HepG2 (cell line): ENCODE data around the gene RASSF4. TPM values are rescaled to one million over a fixed set of nuclear protein-coding genes. Genes with fewer than 3 reads are reported as not detected.

ENCODE experiments used
- ATAC-seq: fragments of 200-7000 bp; cut with Tn5 transposase; 3 replicates; pipeline ENCODE4 v1.9.1; 2020; ENCODE audit warnings: mild to moderate bottlenecking, moderate library complexity
- BruUV-seq: library from RNA; stranded (reverse); fragments of 400-500 nt; replicated peaks from 2 replicates; lab custom pipeline; 2021; lab: Mats Ljungman, UMichigan
- CTCF ChIA-PET: fragments of 300-600 bp; formaldehyde crosslinking; extraction: SDS; loops from one replicate; lab custom pipeline; 2021; ENCODE audit warnings: low total read pairs, inconsistent platforms, low intra/inter-chr PET ratio; lab: Yijun Ruan, JAX
- POLR2A ChIA-PET: fragments of 350-600 bp; sonication (Branson Sonifier 250); formaldehyde crosslinking; loops from one replicate; lab custom pipeline; 2020; ENCODE audit warnings: antibody characterized with exemption, inconsistent platforms; lab: Yijun Ruan, JAX
- DNase-seq: peaks from one replicate; pipeline ENCODE4 v3.0.0-alpha.2; 2015; ENCODE audit warnings: low spot score
- FAIRE-seq: peaks from 3 replicates; lab custom pipeline; 2011; peaks lifted over from hg19 to GRCh38; lab: Jason Lieb, UNC
- H2AFZ ChIP-seq: one replicate; pipeline ENCODE4 v1.6.1; 2011; ENCODE audit warnings: low read length, inconsistent platforms
- H3K27ac ChIP-seq: fragments of 300-600 bp; 3 replicates; pipeline ENCODE4 v1.8.0; 2011; ENCODE audit warnings: mixed run types, mild to moderate bottlenecking, mixed read lengths, low read length, inconsistent platforms; ENCODE audit not compliant: insufficient read depth; ENCODE audit errors: extremely low read length
- H3K27me3 ChIP-seq, 2 experiments: fragments of 200-600 bp in 1 of 2; 2 replicates in 1 of 2; 3 replicates in 1 of 2; pipeline versions ENCODE4 v1.6.0 to v1.8.0; 2011; ENCODE audit warnings: low read length in 2 of 2, mild to moderate bottlenecking in 2 of 2, moderate library complexity in 2 of 2, inconsistent platforms in 1 of 2; ENCODE audit not compliant: insufficient read depth in 2 of 2, control insufficient read depth in 1 of 2
- H3K36me3 ChIP-seq, 2 experiments: fragments of 200-600 bp in 1 of 2; replicated peaks in 1 of 2; 2 replicates in 1 of 2; 3 replicates in 1 of 2; pipeline versions ENCODE4 v1.5.1 to v1.8.0; 2011; ENCODE audit warnings: low read length in 2 of 2, inconsistent platforms in 1 of 2; ENCODE audit not compliant: insufficient read depth in 2 of 2, control insufficient read depth in 1 of 2
- H3K4me1 ChIP-seq: 2 replicates; pipeline ENCODE4 v1.5.1; 2012; ENCODE audit warnings: low read length, inconsistent platforms; ENCODE audit not compliant: insufficient read depth
- H3K4me2 ChIP-seq: 2 replicates; pipeline ENCODE4 v1.6.0; 2011; ENCODE audit warnings: low read depth, low read length, inconsistent platforms
- H3K4me3 ChIP-seq, 3 experiments: fragments of 200-600 bp in 1 of 3; sonication (generic), shearing (Covaris generic) in 1 of 3; replicated peaks in 1 of 3; 2 replicates each; pipeline ENCODE4 v1.5.1; 2011 to 2016; ENCODE audit warnings: low read length in 3 of 3, inconsistent platforms in 2 of 3, low read depth in 2 of 3, mild to moderate bottlenecking in 2 of 3, control low read depth in 1 of 3, mixed read lengths in 1 of 3; ENCODE audit not compliant: insufficient read depth in 1 of 3
- H3K79me2 ChIP-seq: one replicate; pipeline ENCODE4 v1.6.1; 2011; ENCODE audit warnings: low read length, inconsistent platforms; ENCODE audit not compliant: insufficient read depth
- H3K9ac ChIP-seq: 2 replicates; pipeline ENCODE4 v1.6.0; 2011; ENCODE audit warnings: mild to moderate bottlenecking, low read depth, low read length, inconsistent platforms; ENCODE audit not compliant: insufficient read depth
- H3K9me3 ChIP-seq: 2 replicates; pipeline ENCODE4 v1.5.1; 2012; ENCODE audit warnings: mild to moderate bottlenecking, low read length
- H4K20me1 ChIP-seq: 2 replicates; pipeline ENCODE4 v1.6.0; 2011; ENCODE audit warnings: inconsistent platforms, mild to moderate bottlenecking, low read length, moderate library complexity; ENCODE audit not compliant: insufficient read depth
- DBP ChIP-seq: sonication (generic); formaldehyde crosslinking; IDR thresholded peaks from 2 replicates; pipeline ENCODE4 v1.4.0; 2020; ENCODE audit warnings: missing genetic modification reagents; ENCODE audit errors: not compliant biosample characterization
- EZH2 ChIP-seq: conservative IDR thresholded peaks from 2 replicates; pipeline ENCODE4 v1.6.1; 2012; ENCODE audit warnings: mild to moderate bottlenecking, low read depth, low read length, moderate library complexity
- FOXJ3 ChIP-seq: sonication (generic); formaldehyde crosslinking; IDR thresholded peaks from 2 replicates; pipeline ENCODE4 v1.4.0; 2020; ENCODE audit warnings: missing genetic modification reagents, mild to moderate bottlenecking, borderline replicate concordance
- GPBP1L1 ChIP-seq: sonication (generic); formaldehyde crosslinking; IDR thresholded peaks from 2 replicates; pipeline ENCODE4 v1.5.0; 2020; ENCODE audit warnings: mild to moderate bottlenecking, missing genetic modification reagents
- HMGA1 ChIP-seq: sonication (generic); formaldehyde crosslinking; conservative IDR thresholded peaks from 2 replicates; pipeline ENCODE4 v1.4.0; 2020; ENCODE audit warnings: missing genetic modification reagents
- NCOA1 ChIP-seq: sonication (generic); formaldehyde crosslinking; IDR thresholded peaks from 2 replicates; pipeline ENCODE4 v1.9.0; 2021; ENCODE audit warnings: missing genetic modification reagents
- PLSCR1 ChIP-seq: sonication (generic); formaldehyde crosslinking; IDR thresholded peaks from 2 replicates; pipeline ENCODE4 v1.5.0; 2020; ENCODE audit warnings: missing genetic modification reagents, mild to moderate bottlenecking, borderline replicate concordance
- THAP8 ChIP-seq: sonication (generic); formaldehyde crosslinking; IDR thresholded peaks from 2 replicates; pipeline ENCODE4 v1.5.1; 2020; ENCODE audit warnings: missing genetic modification reagents, mild to moderate bottlenecking, borderline replicate concordance
- THAP9 ChIP-seq: sonication (generic); formaldehyde crosslinking; IDR thresholded peaks from 2 replicates; pipeline ENCODE4; 2020; ENCODE audit warnings: missing genetic modification reagents, mild to moderate bottlenecking, borderline replicate concordance
- ZFYVE20 ChIP-seq: sonication (generic); formaldehyde crosslinking; IDR thresholded peaks from 2 replicates; pipeline ENCODE4 v1.8.0; 2023; ENCODE audit warnings: low read depth, mild to moderate bottlenecking, moderate library complexity, missing genetic modification reagents, borderline replicate concordance
- ZNF335 ChIP-seq: sonication (generic); formaldehyde crosslinking; IDR thresholded peaks from 2 replicates; pipeline ENCODE4 v1.4.0; 2020; ENCODE audit warnings: missing genetic modification reagents
- in situ Hi-C: cut with HindIII; loops from 2 replicates; pipeline ENCODE4 v1.10.0; 2017; ENCODE audit warnings: low pct_unique_long_range_greater_than_20kb; ENCODE audit not compliant: extremely low pct_ligation_motif_present
- intact Hi-C: fragments of 100-400 bp; cut with micrococcal nuclease; formaldehyde crosslinking; loops from one replicate; pipeline ENCODE4 v1.10.0; 2022; ENCODE audit not compliant: unreplicated experiment
- polyA plus RNA-seq, 8 experiments: library from polyadenylated mRNA; depleted of rRNA in 3 of 8; stranded (reverse) in 7 of 8; unstranded in 1 of 8; fragments of >200 nt; fragmentation: Illumina TruSeq in 4 of 8; extraction: Trizol in 4 of 8; gene quantifications; 2 replicates each; pipeline versions ENCODE4 v1.2.1 to v1.2.3, GENCODE V29; 2011 to 2016; ENCODE audit warnings: low read depth in 4 of 8, missing spikeins in 1 of 8, mixed read lengths in 1 of 8; ENCODE audit not compliant: insufficient read depth in 1 of 8
- total RNA-seq, 5 experiments: library from RNA; depleted of rRNA; stranded (reverse); fragments of >200 nt; fragmentation: Illumina TruSeq; extraction: Trizol; gene quantifications; 2 replicates each; pipeline ENCODE4 v1.2.3, GENCODE V29; 2016; ENCODE audit warnings: low read depth in 1 of 5

Gene RASSF4
- total and polyA plus RNA-seq, 2 of the 13 experiments (the other 11 are each of a cell fraction or from before 2014, with no cell fraction given), result 34.0 to 51.7 TPM

GRCh38 chr10:44954962-44955361, 4.6 kb upstream of the RASSF4 start:
- Histone ChIP-seq H2AFZ (no peak overlapping the region), H4K20me1 (no peaks in the 10 kb centered on the region), H3K9ac (no peak overlapping the region), H3K4me2 (no peak overlapping the region), H3K27me3 (no peaks in the 10 kb centered on the region; a peak in 1 of 5 replicates), H3K4me3 (no peak overlapping the region), H3K27ac (no peak overlapping the region), H3K9me3 (no peaks in the 10 kb centered on the region), H3K79me2 (peaks cover 14% of the 10 kb centered on the region), H3K4me1 (peaks cover 72% of the 10 kb centered on the region), H3K36me3 (0 out of 5 replicates have a peak, but pooled peaks cover 0 to 6% of the 10 kb centered on the region in 2 experiments)
- POLR2A ChIA-PET, result interaction anchor here (1.2 to 1.6 kb wide), 2 partner anchors 9 to 19 kb away, joined by 3 to 4 read pairs; no protein-coding TSS in a partner anchor
- DNase-seq, result no peak
- TF ChIP-seq ZFYVE20 (CRISPR knock-in tag) (no peak), NCOA1 (CRISPR knock-in tag) (no peak), GPBP1L1 (CRISPR knock-in tag) (no peak), ZNF335 (CRISPR knock-in tag) (no peak), DBP (CRISPR knock-in tag) (no peak), THAP8 (CRISPR knock-in tag) (no peak), HMGA1 (CRISPR knock-in tag) (no peak), EZH2 (no peak), PLSCR1 (CRISPR knock-in tag) (no peak), FOXJ3 (CRISPR knock-in tag) (no peak), THAP9 (CRISPR knock-in tag) (no peak)
- CTCF ChIA-PET, result no interaction called here
- BruUV-seq, result no TSS peak
- intact Hi-C loops (loop anchor here (5.0 kb wide), 1 partner anchor 698 kb away; no protein-coding TSS in a partner anchor), in situ Hi-C loops (loop anchor here (25.0 kb wide), 1 partner anchor 1543 kb away; the partner anchor contains the start of gene HNRNPF)
- FAIRE-seq, result no peak
- ATAC-seq, result no peak
